Measurements from ENCODE around the gene ABCB1. TPM values are rescaled to one million over a fixed set of nuclear protein-coding genes. Genes with fewer than 3 reads are reported as not detected.

ABCB1 gene
- total and polyA plus RNA-seq, 2 of the 8 experiments (the other 6 are each of a cell fraction or from before 2014, with no cell fraction given) = 0.51 to 1.2 TPM

DNA sequence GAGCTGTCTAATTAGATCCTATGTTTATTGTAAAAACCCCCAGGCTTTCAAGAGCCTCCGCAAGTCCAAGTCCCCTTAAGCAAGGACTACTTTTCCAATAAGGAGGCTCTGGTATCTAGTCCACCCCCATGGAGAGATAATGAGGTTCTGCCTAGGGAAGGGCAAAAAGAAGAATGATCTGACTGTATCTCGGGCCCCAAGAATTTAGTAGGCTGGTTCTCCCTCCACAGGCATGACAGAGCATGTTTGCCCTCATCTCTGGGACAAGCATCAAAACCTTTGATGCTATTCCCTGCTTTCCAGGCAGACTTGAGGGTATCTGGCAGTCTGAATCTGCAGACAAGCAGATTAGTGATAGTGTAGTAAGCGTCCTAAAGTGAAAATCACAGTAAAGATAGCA, 19.0 kb downstream of the ABCB1 start:
- H3K4me2 ChIP-seq (ENCODE audit: insufficient read depth in 1 of 2, low read depth in 2 of 2, low read length in 2 of 2) = no peak overlapping the region
- FAIRE-seq = no peak

More for the DNA sequence above, 19.0 kb downstream of the ABCB1 start:
- no peak overlapping the region for H4K5ac ChIP-seq (ENCODE audit: insufficient read length, low read depth, low read length)
- no peak overlapping the region for H3K14ac ChIP-seq (ENCODE audit: insufficient read length)
- H2BK20ac ChIP-seq (ENCODE audit: low read length) = no peak overlapping the region
- no peak overlapping the region for H3K9ac ChIP-seq (replicated peaks in 1 of 4; ENCODE audit: extremely low read depth in 1 of 4, low read depth in 3 of 4, low read length in 3 of 4)
- no peak overlapping the region for H3K18ac ChIP-seq (ENCODE audit: extremely low read depth, low read length)
- TF ChIP-seq CHD1 (IDR thresholded peaks at IDR 0.05; ENCODE audit: low read depth, low read length) (no peak), POLR2A (IDR thresholded peaks at IDR 0.05; ENCODE audit: control extremely low read depth in 1 of 2, low read depth in 2 of 2, low read length in 2 of 2) (no peak), SAP30 (IDR thresholded peaks at IDR 0.05; ENCODE audit: insufficient read depth, insufficient replicate concordance, low read length) (no peak), FOSL1 (IDR thresholded peaks at IDR 0.05; ENCODE audit: insufficient read depth, low read depth, low read length) (no peak), PHF8 (conservative IDR thresholded peaks at IDR 0.05; ENCODE audit: low read depth, low read length) (no peak), JUN (IDR thresholded peaks at IDR 0.05; ENCODE audit: low read depth, low read length) (no peak), KDM1A (IDR thresholded peaks at IDR 0.05; ENCODE audit: borderline replicate concordance, low read length) (no peak), RXRA (IDR thresholded peaks at IDR 0.05; ENCODE audit: insufficient read depth, low read depth, low read length) (no peak), POLR2AphosphoS5 (IDR thresholded peaks at IDR 0.05; ENCODE audit: low read depth, low read length) (no peak), USF2 (IDR thresholded peaks at IDR 0.05; ENCODE audit: low read length) (no peak)
- TF ChIP-seq, protein P1, sequence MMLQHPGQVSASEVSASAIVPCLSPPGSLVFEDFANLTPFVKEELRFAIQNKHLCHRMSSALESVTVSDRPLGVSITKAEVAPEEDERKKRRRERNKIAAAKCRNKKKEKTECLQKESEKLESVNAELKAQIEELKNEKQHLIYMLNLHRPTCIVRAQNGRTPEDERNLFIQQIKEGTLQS (IDR thresholded peaks at IDR 0.05; ENCODE audit: insufficient read depth, low read depth, low read length) = no peak
- DNase-seq (ENCODE audit: low read depth in 1 of 2, low spot score in 2 of 2) = no peak
- H2BK5ac ChIP-seq (ENCODE audit: low read depth, low read length) = no peak overlapping the region
- H3K27me3 ChIP-seq (replicated peaks in 1 of 4; ENCODE audit: control insufficient read depth in 3 of 4, extremely low read depth in 1 of 4, insufficient read depth in 3 of 4, low read length in 3 of 4) = no peaks in the 10 kb centered on the region
- no peaks in the 10 kb centered on the region for H3K36me3 ChIP-seq (ENCODE audit: control insufficient read depth in 2 of 4, insufficient read depth in 4 of 4, low read length in 3 of 4)
- no peak overlapping the region for H3K4ac ChIP-seq (replicated peaks; ENCODE audit: insufficient read length, low read depth, low read length)
- no peaks in the 10 kb centered on the region for H3K9me3 ChIP-seq (ENCODE audit: insufficient read depth in 2 of 2, low read depth in 1 of 2, low read length in 1 of 2)
- H4K8ac ChIP-seq (ENCODE audit: extremely low read depth, insufficient read depth, low read length) = no peak overlapping the region
- no peak overlapping the region for H3K27ac ChIP-seq (ENCODE audit: low read depth, low read length)
- no peak overlapping the region for H3K4me3 ChIP-seq (ENCODE audit: extremely low read depth in 1 of 4, insufficient read depth in 2 of 4, low read depth in 3 of 4, low read length in 4 of 4)
- H3K79me2 ChIP-seq (ENCODE audit: control insufficient read depth in 1 of 2, insufficient read depth in 2 of 2, low read length in 2 of 2) = no peaks in the 10 kb centered on the region
- H3K79me1 ChIP-seq (ENCODE audit: low read depth, low read length) = no peaks in the 10 kb centered on the region
- H3K56ac ChIP-seq (replicated peaks; ENCODE audit: insufficient read length, low read depth, low read length) = no peak overlapping the region
- peak overlapping the region; percentile 90 for H2AFZ ChIP-seq (ENCODE audit: low read length)
- H3K4me1 ChIP-seq (replicated peaks in 1 of 4; ENCODE audit: control insufficient read depth in 3 of 4, insufficient read depth in 4 of 4, low read length in 3 of 4) = no peaks in the 10 kb centered on the region
- POLR2A ChIA-PET (ENCODE audit: partially characterized antibody) = no interaction called here
- no peak overlapping the region for H2AK5ac ChIP-seq (ENCODE audit: low read depth, low read length)
- H3K23ac ChIP-seq (ENCODE audit: insufficient read length) = no peak overlapping the region
- CTCF ChIA-PET (ENCODE audit: partially characterized antibody) = interaction anchor here (1.0 kb wide), 1 partner anchor 328 kb away, joined by 3 read pairs; no protein-coding TSS in a partner anchor
- H4K20me1 ChIP-seq (replicated peaks in 1 of 2; ENCODE audit: control insufficient read depth in 1 of 2, insufficient read depth in 2 of 2, low read length in 2 of 2) = no peaks in the 10 kb centered on the region
- no peak overlapping the region for H2BK12ac ChIP-seq (ENCODE audit: low read depth, low read length)
- H2BK15ac ChIP-seq (ENCODE audit: low read length) = no peak overlapping the region; the same call in 1 of the 2 replicates
- H2BK120ac ChIP-seq (replicated peaks; ENCODE audit: low read depth, low read length) = no peak overlapping the region
- 92% methylated on average over 3 of the region's 3 CpGs; no CpG with 5 or more reads in 1 of the 2 experiments for WGBS, 2 experiments (ENCODE audit: extremely low coverage in 1 of 2, insufficient coverage in 1 of 2, insufficient read length in 1 of 2, insufficient replicate concordance in 2 of 2, low coverage in 1 of 2, low lambda C conversion rate in 2 of 2, missing lambda C conversion rate in 1 of 2)
- H4K91ac ChIP-seq (replicated peaks; ENCODE audit: insufficient read length, low read length) = no peak overlapping the region
- H3K23me2 ChIP-seq (ENCODE audit: low read depth, low read length) = no peaks in the 10 kb centered on the region
